Measurements from ENCODE around the gene GNA12.
"Not testable (repeated sequence)": the region's sequence is repeated elsewhere in the genome, so short reads cannot be mapped to it uniquely, and the experiment has no call there.

GNA12 gene

DNA sequence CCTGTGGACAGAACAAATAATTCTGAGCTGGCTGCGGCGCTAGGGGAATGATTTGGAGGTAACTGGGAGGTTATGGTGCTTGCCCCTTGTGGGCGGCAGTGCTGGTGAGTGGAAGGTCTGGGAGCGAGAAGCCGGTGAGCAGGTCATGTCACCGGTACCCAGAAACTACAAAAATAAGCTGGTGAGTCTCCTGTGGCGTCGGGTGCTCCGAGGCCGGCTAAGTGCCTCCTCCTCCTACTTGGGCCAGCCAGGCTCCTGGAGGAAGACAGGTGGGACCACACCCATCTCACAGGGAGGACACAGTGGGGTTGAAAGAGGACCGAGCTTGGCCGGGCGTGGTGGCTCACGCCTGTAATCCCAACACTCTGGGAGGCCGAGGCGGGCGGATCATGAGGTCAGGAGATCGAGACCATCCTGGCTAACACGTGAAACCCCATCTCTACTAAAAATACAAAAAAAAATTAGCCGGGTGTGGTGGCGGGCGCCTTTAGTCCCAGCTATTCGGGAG, 152.1 kb downstream of the GNA12 start:
- DNase-seq (ENCODE audit: low spot score) = not testable (repeated sequence)

DNA sequence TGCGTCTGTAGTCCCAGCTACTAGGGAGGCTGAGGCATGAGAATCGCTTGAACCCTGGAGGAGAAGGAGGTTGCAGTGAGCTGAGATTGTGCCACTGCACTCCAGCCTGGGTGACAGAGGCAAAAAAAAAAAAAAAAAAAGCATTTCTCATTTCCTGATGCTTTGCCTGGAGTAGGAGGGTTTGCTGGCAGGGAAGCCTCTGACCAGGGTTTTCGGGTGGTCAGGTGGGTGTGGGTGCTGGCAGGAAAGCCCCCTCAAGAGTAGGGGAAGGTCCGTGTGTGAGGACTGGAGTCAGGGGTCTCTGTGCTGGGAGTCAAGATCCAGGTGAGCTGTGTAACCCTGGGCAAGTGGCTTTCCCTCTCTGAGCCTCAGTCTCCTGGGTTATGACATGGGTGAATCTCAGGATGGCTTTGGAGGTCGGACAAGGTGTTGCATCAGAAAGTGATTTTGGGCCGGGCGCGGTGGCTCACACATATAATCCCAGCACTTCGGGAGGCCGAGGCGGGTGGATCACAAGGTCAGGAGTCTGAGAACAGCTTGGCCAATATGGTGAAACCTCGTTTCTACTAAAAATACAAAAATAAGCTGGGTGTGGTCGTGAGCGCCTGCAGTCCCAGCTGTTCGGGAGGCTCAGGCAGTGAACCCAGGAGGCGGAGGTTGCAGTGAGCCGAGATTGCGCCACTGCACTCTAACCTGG, 152.9 kb downstream of the GNA12 start:
- DNase-seq (ENCODE audit: low spot score) = no peak

DNA sequence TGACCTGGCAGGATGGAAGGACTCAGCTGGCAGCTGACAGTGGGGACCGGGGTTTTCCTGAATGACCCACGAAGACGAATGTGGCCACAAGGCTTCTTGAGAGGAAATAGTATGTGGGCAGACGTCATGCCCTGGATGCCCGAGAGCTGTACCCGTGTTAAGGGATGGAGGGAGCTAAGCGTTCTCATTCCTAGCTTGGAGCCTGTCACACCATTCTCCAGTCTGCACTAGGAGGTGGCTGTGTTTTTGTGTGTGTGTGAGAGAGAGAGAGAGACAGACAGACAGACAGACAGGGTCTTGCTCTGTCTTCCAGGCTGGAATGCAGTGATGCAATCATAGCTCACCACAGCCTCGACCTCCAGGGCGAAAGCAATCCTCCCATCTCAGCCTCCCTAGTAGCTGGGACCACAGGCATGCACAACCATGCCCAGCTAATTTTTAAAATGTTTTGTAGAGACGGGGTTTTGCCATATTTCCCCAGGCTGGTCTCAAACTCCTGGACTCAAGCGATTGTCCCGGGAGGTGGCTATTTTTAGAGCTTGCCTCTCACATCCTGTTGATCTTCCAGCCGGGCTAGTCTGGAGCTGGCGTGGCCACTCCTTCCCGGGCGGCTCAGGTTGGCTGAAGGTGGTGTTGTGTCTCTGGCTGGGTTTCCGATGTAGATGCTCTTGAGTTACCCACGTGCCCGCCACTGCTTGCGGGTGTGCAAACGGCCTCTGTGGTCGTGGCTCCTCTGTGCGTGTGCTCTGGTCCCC, 154.0 kb downstream of the GNA12 start:
- no peak for DNase-seq (ENCODE audit: low spot score)

DNA sequence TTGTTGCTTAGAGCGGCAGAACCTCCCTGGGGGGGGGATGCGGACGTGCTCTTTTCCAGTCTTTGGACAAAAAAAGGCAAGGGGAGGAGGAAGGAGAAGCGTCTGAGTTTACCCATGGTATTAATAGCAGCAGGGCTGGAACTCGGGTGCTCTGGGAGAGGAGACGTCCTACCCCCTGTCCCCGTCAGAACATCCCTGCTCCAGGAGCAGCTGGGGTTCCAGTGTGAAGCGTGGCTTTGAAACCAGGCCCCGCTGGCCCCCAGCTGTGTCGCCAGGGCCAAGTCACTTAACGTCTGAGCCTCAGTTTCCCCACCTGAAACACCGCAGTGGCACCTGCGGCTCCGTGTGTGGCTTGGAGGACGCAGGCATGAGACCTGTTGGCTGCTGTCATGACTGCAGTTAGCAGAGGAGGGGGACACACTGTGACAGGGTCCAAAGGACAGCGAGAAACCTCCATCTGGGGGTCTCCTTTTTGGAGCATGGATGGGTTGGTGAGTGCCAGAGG, 154.7 kb downstream of the GNA12 start:
- DNase-seq (ENCODE audit: low spot score) = no peak

DNA sequence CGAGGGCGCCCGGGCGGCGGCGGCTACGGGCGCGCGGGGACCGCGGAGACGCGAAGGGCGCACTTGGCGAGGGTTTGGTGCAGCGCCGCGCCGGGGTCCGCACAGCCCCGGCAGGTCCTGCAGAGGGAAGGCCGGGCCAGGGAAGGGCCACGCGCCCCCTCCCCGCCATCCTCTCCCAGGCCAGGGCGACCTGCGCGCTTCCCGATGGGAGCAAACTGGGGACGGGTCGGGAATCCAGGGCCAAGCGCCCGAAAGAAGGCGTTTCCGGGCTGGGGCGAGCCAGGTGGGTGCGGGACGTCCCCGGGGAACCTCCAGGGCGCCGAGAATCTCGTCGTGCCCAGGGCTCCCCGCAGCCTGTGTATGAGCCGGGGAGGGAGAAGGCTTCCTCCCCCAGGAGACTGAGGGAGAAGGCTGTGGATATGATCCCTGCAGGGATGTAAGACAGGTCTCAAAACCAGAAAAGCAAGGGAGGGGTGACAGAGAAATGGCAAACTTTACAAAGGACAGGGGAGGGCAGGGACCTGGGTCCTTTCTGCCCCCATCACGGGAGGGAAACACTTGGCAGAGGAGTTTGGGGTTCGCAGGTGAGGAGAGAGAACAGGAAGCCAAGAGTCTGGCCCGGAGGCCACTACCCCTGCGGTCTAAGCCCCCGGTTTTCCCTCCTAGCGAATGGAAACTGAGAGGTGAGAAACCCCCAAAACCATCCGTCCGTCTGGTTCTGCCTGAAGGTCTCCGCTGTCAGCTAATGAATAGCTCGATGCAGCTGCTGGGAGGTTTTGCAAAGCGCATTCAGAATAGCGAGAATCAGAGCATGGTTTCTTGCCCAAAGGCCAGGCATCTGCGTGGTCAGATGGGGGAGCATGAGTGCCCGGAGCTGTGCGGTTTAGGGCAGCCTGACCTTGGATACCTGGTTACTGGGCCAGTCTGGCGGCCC, 155.4 kb downstream of the GNA12 start:
- peak; percentile 58 for DNase-seq (ENCODE audit: low spot score)

DNA sequence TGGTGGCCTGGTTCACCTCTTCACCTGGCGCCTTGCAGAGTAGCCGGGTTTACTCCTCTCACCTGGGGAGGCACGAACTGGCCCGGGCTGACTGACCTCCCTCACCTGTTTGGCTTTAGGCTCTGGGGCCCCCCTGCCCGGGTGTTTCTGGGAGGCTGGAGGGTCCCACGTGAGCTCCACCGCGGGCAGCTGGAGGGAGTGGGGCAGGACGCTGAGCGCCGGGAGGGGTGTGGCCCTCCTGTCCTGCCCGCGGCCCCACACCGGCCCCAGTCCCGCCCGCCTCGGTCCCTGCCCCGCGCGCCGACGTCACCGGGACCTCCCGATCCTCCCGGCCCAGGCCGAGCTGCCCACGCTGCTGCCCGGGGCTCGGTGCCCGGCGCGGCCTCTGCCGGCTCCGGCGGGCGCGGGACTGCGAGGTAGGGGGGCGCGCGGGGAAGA, 156.2 kb downstream of the GNA12 start, which contains the start of gene AMZ1:
Gene AMZ1, plus strand, starts transcription at position 322 of the 438 bp plus-strand sequence. CDS start 12,250 bp downstream, outside the sequence.
- DNase-seq (ENCODE audit: low spot score) = peak; percentile 79

DNA sequence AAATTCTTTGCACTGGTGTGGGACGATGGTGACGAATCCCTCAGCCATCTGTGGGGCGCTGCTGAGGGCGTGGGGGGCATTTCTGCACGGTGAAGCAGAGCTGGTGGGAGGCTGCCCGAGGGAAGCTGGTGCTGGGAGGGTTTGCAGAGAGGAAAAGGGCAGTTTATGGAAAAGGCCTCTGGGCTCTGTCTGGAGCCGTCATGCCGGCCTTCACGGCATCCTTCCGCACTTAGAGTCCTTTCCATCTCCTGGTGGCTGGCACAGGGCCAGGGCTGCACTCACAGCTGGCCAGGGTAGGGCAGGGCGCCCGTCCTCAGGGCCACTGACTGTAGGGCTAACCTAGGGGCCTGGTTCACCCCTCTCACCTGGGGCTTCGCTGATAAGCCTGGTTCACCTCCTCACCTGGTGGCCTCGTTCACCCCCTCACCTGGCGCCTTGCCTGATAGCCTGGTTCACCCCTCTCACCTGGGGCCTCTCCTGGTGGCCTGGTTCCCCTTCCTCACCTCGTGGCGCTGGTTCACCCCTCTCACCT, 156.7 kb downstream of the GNA12 start:
- DNase-seq (ENCODE audit: low spot score) = peak; percentile 82

DNA sequence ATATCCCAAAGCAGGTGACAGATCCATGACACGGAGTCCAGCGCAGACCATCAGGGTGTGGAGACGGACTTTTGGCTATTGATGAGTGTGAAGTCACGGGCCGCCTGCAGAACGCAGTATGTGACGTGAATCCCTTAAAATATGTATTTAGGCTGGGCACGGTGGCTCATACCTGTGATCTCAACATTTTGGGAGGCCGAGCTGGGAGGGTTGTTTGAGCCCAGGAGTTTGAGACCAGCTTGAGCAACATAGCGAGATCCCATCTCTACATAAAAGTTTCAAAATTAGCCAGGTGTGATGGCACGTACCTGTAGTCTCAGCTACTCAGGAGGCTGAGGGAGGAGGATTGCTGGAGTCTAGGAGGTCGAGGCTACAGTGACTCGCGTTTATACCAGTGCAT, 158.0 kb downstream of the GNA12 start:
- no peak for DNase-seq (ENCODE audit: low spot score)

DNA sequence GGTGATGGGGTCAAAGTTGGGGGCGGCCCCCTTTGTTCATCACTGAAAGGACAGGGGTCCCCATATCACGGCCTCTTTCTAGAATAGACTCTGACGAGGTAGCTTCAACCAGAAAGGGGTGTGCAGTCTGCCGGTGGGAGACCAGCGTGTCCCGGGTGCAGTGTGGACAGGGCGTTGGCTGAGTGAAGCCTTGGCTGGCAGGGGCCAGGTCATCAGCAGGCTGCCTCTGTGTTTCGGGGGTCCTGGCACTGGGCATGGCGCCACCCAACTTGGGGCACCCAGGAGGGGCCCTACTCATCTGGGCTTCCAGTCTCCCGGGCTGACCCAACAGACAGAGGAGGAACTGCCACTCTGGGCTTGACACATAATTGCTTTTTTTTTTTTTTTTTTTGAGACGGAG, 159.6 kb downstream of the GNA12 start:
- DNase-seq (ENCODE audit: low spot score) = no peak

DNA sequence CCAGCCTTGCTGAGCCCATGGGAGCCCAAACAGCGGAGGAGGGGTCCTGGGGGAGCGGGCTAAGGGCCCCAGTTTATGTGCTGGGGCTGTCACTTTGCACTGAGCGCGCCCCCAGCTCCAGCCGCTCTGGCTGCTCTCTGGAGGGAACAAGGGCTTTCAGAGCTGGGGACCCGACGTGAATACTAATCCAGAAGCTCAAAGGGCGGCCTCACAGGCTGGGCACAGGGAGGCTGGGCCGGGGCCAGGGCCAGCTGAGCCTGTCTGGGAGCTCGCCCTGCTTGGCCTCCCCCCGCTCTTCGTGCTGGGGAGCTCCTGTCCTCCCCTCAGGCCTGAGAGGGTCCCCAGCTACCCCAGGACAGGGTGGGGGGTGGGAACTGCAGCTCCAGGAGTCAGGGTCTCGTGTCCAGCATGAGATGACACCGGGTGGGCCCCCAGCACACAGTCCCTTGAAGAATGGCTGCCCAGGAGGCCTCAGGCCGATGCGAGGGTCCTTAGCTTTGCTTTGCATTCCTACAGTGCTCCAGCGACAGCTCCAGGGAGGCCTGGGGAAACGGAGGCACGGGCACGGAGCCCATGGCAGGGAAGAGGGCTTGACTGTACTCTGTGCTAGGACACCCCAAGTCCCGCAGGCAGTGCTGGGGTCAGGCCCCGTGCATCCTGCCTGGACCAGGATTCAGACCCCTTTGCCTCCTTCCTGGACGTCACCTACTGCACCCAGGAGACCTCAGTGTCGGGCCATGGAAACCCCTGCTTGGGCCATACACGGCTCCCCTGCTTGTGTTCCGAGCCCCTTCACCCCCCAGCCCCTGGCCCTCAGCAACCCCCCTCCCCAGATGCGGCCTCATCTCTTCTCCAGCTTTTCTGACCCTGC, 161.9 kb downstream of the GNA12 start:
- no peak for DNase-seq (ENCODE audit: low spot score)

DNA sequence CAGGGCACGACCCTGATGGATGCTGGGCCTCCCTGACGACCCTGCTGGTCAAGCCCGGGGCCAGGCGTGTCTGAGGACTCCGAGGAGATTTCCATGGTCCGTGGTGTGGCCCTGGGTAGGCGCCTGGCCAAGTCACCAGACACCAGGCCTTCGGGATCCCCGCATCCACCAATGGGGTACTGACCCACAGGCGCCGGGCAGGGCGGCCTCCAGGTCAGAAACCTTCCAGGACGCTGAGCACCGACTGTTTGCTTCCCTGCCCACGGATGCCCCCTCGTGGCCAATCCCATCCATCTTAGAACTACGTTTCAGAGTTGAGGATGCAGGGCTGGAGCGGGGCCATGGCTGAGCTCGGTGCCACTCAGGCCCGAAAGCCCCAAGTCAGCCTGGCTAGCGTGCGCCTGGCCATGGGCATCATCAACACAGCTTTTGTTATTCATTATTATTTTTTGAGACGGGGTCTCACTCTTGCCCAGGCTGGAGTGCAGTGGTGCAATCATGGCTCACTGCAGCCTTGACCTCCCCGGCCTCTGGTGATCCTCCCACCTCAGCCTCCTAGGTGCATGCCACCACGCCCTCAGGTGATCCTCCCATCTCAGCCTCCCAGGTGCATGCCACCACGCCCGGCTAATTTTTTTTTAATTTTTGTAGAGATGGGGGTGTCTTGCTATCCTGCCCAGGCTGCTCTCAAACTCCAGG, 163.2 kb downstream of the GNA12 start:
- DNase-seq (ENCODE audit: low spot score) = peak; percentile 91

DNA sequence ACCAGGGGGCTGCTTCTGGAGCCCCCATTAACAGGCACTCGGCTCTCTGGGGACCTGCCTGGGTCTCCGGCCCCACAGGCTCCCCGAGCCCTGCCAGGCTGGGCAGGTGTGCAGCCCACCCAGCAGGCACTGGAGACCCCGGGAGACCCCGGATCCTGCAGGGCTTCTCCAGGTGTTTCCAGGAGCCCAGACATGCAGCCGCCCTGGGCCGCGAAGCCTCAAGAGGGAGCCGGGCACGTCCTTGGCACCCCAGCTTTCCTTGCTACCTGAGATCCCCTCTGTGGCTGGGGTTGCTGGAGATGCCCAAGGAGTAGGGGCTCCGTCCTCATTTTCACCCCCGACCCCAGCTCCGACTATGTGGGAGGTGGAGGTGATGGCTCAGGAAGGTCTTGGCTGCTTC, 163.9 kb downstream of the GNA12 start:
- DNase-seq (ENCODE audit: low spot score) = no peak

DNA sequence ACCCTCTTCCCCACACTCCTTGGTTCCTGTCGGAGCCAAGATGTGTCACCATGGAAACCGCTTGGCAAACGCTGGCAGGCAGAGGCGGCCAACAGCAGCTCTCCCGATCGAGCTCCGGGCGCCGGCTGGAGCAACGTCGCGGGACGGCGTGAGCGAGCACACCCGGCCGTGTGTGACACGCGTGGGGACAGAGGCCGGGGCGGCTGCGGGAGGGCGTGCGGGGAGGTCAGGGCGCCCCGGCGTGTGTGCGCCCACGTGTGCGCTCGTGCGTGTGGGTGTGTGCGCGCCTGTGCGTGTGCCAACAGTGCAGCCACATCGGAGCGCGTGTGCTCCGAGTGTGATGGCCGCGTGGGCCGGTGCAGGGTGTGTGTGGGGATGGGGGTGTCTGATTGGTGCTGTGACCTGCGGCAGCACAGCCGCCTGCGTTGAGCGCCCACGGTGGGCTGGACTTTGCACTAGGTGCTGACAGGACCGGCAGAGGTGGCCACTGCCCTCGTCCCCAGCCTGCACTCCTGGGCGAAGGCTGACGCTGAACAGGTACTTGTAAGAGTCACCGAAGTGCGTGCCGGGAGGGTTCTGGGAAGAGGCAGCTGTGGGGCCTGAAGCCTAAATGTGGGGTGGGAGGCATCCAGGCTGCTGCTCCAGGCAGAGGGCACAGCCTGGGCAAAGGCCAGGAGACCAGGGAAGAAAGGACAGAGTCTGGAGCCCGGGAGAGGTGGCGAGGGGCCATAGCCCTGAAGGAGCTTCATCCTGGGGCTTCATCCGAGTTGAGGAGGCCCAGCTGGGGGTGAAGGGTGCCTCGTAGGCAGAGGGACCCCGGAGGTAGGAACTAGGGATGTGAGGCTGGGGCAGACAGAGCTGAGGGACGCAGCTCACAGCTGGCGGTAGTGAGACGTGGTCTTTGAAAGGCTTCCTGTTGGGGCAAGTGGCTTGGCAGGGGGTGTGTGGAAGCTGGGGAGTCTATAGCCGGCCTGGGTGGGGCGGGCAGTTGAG, 164.7 kb downstream of the GNA12 start:
- not testable (repeated sequence) for DNase-seq (ENCODE audit: low spot score)

DNA sequence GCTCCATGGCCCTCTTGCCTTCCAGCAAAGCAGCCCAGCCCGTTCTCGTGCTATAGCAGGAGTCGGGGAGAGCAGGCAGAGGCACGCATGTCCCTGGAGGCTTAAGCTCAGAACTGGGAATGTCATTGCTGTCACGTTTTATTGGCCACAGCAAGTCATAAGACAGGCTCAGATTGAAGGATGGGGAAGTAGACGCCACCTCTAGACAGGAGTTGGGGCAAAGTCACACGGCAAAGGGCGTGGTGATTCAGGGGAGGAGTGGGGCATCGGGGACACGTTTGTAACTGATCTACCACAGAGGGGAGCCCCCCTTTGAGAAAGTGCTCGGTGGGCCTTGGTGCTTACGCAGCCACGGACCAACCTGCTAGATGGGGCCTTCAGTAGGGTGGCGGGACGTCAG, 165.7 kb downstream of the GNA12 start:
- DNase-seq (ENCODE audit: low spot score) = not testable (repeated sequence)
